Uterus (tissue), 4 donors: Measurements from ENCODE around the gene MKRN1. TPM values are rescaled to one million over a fixed set of nuclear protein-coding genes. Genes with fewer than 3 reads are reported as not detected.

Experiments
- DNase-seq, 2 donors: peaks; one replicate each; pipeline ENCODE4 v3.0.0-alpha.2; 2019 to 2020
- H3K27ac ChIP-seq, 2 donors: fragments of 200-600 bp; sonication (generic); 1 replicate in 1 of 2; 2 replicates in 1 of 2; pipeline ENCODE4 v1.5.1; 2016 to 2018
- H3K27me3 ChIP-seq, 2 donors: fragments of 200-600 bp; sonication (generic); one replicate each; pipeline ENCODE4 v1.5.1; 2018 to 2019; ENCODE audit warnings: control low read depth in 1 of 2
- H3K36me3 ChIP-seq, 2 donors: fragments of 200-600 bp; sonication (generic); one replicate each; pipeline ENCODE4 v1.5.1; 2019; ENCODE audit warnings: control low read depth in 1 of 2
- H3K4me1 ChIP-seq, 2 donors: fragments of 200-600 bp; sonication (generic); one replicate each; pipeline ENCODE4 v1.5.1; 2018 to 2019; ENCODE audit warnings: control low read depth in 1 of 2
- H3K4me3 ChIP-seq, 2 donors: fragments of 200-600 bp; sonication (generic); 1 replicate in 1 of 2; 2 replicates in 1 of 2; pipeline ENCODE4 v1.5.1; 2018 to 2019; ENCODE audit warnings: mild to moderate bottlenecking in 1 of 2
- H3K9me3 ChIP-seq, 2 donors: fragments of 200-600 bp; sonication (generic); one replicate each; pipeline ENCODE4 v1.5.1; 2019; ENCODE audit warnings: control low read depth in 1 of 2
- POLR2A ChIP-seq, 2 donors: fragments of 450-650 bp; IDR thresholded peaks; one replicate each; pipeline ENCODE4 v1.6.1; 2016; ENCODE audit warnings: antibody characterized with exemption in 2 of 2, mild to moderate bottlenecking in 1 of 2, moderate library complexity in 1 of 2
- intact Hi-C: fragments of 100-400 bp; cut with DNase I; formaldehyde crosslinking; loops from one replicate; pipeline ENCODE4 v1.15.1; 2023; ENCODE audit warnings: low total_unique reads
- total RNA-seq, 4 donors: library from RNA; depleted of rRNA in 3 of 4; stranded (reverse); fragments of >200 nt in 3 of 4; gene quantifications; one replicate each; pipeline versions ENCODE4 v1.1.0 to v1.2.4, GENCODE V29; 2014 to 2023
- TF ChIP-seq, protein P1 (sequence below), 4 experiments: fragments of 200-600 bp in 2 of 4; fragments of 450-650 bp in 2 of 4; sonication (generic) in 2 of 4; IDR thresholded peaks; one replicate each; pipeline ENCODE4 v1.5.1; 2016 to 2019; ENCODE audit warnings: antibody characterized with exemption in 4 of 4, mild to moderate bottlenecking in 2 of 4, moderate library complexity in 1 of 4
- donor health status: DM: yes; HTN: yes; CAD: no.

The MKRN1 gene
- total RNA-seq, 4 donors from 2014 or later: 11.0 to 81.6 (median 54.4) TPM

DNA sequence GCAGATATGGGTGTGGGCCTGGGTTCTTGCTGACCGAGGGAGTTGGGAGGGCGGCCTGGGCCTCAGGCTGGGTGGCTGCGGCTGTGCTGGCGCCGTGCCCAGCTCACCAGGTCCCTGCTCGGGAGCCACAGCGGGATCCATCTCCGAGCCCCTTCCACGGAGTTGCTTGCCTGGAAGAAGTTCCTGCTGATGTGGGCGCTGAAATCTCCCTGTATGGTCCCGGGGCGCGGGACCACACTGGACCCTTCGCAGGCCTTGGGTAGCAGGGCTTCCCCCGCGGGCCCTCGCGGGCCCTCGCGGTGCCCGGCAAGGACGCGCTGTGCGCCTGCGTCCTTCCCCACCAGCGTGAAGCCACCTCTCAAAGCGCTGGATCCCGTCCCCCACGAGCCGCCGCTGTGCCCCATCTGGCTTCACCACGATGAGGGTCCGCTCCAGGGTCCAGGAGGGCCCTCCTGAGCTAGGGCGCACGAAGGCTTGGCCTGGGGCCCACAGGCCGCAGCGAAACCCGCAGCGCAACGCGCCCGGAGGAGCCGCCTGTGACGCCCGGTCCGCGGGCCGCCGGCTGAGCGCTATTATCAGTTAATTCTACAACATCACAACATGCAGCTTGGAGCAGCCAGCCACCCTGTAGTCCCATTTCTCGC, 43.9 kb downstream of the MKRN1 start:
- no peaks in the 10 kb centered on the region for H3K9me3 ChIP-seq
- H3K36me3 ChIP-seq: no peaks in the 10 kb centered on the region
- H3K4me3 ChIP-seq: no peak overlapping the region
- intact Hi-C loops: no loop called here
- H3K27ac ChIP-seq: no peak overlapping the region
- H3K27me3 ChIP-seq: no peaks in the 10 kb centered on the region
- H3K4me1 ChIP-seq: no peaks in the 10 kb centered on the region
- TF ChIP-seq, protein P1, sequence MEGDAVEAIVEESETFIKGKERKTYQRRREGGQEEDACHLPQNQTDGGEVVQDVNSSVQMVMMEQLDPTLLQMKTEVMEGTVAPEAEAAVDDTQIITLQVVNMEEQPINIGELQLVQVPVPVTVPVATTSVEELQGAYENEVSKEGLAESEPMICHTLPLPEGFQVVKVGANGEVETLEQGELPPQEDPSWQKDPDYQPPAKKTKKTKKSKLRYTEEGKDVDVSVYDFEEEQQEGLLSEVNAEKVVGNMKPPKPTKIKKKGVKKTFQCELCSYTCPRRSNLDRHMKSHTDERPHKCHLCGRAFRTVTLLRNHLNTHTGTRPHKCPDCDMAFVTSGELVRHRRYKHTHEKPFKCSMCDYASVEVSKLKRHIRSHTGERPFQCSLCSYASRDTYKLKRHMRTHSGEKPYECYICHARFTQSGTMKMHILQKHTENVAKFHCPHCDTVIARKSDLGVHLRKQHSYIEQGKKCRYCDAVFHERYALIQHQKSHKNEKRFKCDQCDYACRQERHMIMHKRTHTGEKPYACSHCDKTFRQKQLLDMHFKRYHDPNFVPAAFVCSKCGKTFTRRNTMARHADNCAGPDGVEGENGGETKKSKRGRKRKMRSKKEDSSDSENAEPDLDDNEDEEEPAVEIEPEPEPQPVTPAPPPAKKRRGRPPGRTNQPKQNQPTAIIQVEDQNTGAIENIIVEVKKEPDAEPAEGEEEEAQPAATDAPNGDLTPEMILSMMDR (IDR thresholded peaks at IDR 0.05): no peak
- TF ChIP-seq POLR2A (IDR thresholded peaks at IDR 0.05): no peak
- DNase-seq: no peak

DNA sequence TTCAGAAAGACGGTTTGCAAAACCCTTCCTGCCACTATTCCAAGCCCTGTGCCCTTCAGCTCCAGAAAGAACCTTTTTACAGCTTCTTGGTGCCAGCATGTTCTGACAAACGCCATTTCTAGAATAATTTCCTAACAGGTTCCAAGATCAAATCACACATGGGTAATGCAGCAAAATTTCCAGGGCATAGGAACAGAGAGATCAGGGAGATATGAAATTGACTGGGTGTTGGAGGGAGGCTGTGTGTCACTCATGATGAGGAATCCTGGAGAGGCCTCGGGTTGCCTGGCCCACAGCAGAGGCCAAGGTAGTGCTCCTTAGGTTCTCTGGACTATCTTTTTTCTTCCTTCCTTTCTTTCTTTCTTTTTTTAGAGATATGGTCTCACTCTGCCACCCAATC, 45.9 kb downstream of the MKRN1 start:
- Histone ChIP-seq H3K27me3 (no peaks in the 10 kb centered on the region), H3K4me1 (no peaks in the 10 kb centered on the region), H3K4me3 (no peak overlapping the region), H3K36me3 (no peaks in the 10 kb centered on the region), H3K9me3 (no peaks in the 10 kb centered on the region), H3K27ac (no peak overlapping the region)
- no peak for DNase-seq
- intact Hi-C loops: no loop called here
- TF ChIP-seq POLR2A (IDR thresholded peaks at IDR 0.05): no peak
- TF ChIP-seq, protein P1 (IDR thresholded peaks at IDR 0.05): no peak

DNA sequence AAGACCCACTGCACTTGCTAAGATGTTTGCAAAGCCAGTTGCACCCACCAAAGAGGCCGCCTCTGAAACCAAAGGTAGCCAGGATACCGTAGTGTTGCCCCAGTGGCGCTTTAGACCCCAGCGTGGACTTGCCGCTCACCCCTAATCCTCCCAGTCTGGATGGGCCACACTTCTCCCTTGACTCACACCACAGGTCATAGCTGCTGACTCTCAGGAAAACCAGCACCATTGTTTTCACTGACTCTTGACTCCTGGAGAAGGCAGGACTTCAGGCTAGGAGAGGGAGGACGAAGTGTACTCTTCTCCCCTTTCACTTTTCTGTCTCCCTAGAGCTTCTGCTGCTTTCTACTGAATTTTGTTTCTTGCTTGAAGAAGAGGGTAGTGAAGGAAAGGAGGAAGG, 53.2 kb downstream of the MKRN1 start:
- Histone ChIP-seq H3K4me1 (no peaks in the 10 kb centered on the region), H3K4me3 (no peak overlapping the region), H3K36me3 (no peaks in the 10 kb centered on the region), H3K9me3 (no peaks in the 10 kb centered on the region), H3K27ac (no peak overlapping the region), H3K27me3 (no peaks in the 10 kb centered on the region)
- TF ChIP-seq, protein P1 (IDR thresholded peaks at IDR 0.05): no peak
- TF ChIP-seq POLR2A (IDR thresholded peaks at IDR 0.05): no peak
- DNase-seq: no peak
- intact Hi-C loops: no loop called here

DNA sequence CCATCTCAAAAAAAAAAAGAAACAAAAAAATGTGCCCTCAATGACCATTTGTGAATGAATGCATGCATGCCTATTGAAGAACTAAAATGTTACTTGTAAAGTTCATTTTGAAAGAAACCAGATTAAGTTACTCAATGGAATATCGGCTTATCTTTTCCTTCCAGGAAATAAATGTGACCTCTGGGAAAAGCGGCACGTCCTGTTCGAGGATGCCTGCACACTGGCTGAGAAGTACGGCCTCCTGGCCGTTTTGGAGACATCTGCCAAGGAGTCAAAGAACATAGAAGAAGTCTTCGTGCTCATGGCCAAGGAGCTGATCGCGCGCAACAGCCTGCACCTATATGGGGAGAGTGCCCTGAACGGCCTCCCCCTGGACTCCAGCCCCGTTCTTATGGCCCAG, 53.6 kb downstream of the MKRN1 start:
- intact Hi-C loops: no loop called here
- no peak overlapping the region for H3K4me3 ChIP-seq
- no peaks in the 10 kb centered on the region for H3K9me3 ChIP-seq
- no peaks in the 10 kb centered on the region for H3K36me3 ChIP-seq
- H3K4me1 ChIP-seq: no peaks in the 10 kb centered on the region
- TF ChIP-seq, protein P1 (IDR thresholded peaks at IDR 0.05): no peak
- no peak for TF ChIP-seq POLR2A (IDR thresholded peaks at IDR 0.05)
- H3K27ac ChIP-seq: no peak overlapping the region
- no peak for DNase-seq
- no peaks in the 10 kb centered on the region for H3K27me3 ChIP-seq

- Histone ChIP-seq H3K36me3 (no peaks in the 10 kb centered on the region), H3K9me3 (no peaks in the 10 kb centered on the region), H3K4me3 (no peak overlapping the region), H3K4me1 (no peaks in the 10 kb centered on the region), H3K27me3 (no peaks in the 10 kb centered on the region), H3K27ac (no peak overlapping the region)
- no peak for TF ChIP-seq POLR2A (IDR thresholded peaks at IDR 0.05)
- TF ChIP-seq, protein P1 (IDR thresholded peaks at IDR 0.05): no peak
- DNase-seq: no peak
- intact Hi-C loops: no loop called here
These were observed 55.8 kb downstream of the MKRN1 start for GRCh38 chr7:140423501-140423900.
